Uterus (tissue), 2 donors: ENCODE results near the gene HORMAD2.

ENCODE experiments used
- CTCF ChIP-seq, 4 experiments: fragments of 200-600 bp in 2 of 4; fragments of 450-650 bp in 2 of 4; sonication (generic) in 2 of 4; IDR thresholded peaks; one replicate each; pipeline ENCODE4 v1.5.1; 2016 to 2019; ENCODE audit warnings: antibody characterized with exemption in 4 of 4, mild to moderate bottlenecking in 2 of 4, moderate library complexity in 1 of 4
- POLR2A ChIP-seq, 2 donors: fragments of 450-650 bp; IDR thresholded peaks; one replicate each; pipeline ENCODE4 v1.6.1; 2016; ENCODE audit warnings: antibody characterized with exemption in 2 of 2, mild to moderate bottlenecking in 1 of 2, moderate library complexity in 1 of 2

GRCh38 chr22:30057375-30057774 is 22.9 kb upstream of the HORMAD2 start:
- no peak for TF ChIP-seq POLR2A (IDR thresholded peaks at IDR 0.05)
- TF ChIP-seq CTCF (IDR thresholded peaks at IDR 0.05) = no peak
